C4-2B (cell line): ENCODE measurements around the gene ASIC2.

Experiments
- H3K27ac ChIP-seq: fragments of 450-650 bp; 2 replicates; pipeline ENCODE4 v1.5.1; 2017
- ZFX ChIP-seq: fragments of 450-650 bp; IDR thresholded peaks from 2 replicates; pipeline ENCODE4 v1.6.1; 2017
- TF ChIP-seq, protein P1 (sequence below): fragments of 450-650 bp; conservative IDR thresholded peaks from 2 replicates; pipeline ENCODE4 v1.5.1; 2017; ENCODE audit warnings: mild to moderate bottlenecking

The ASIC2 gene

DNA sequence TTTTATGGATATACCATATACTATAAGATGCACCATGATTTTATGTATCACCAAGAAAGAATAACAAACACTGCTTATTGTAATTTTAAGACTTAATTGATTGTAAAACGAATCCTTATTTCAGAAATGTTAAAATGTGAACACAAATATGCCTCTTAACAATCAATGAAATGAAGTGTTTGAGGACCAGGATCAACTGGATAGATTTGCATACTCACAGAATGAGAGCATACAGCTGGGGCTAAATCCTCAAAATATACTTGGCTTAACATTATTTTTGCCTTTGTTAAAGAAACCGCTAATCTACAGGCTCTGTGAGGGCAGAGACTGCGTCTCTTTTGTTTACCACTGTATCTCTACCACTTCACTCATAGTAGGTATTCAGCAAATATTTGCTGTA is 207.8 kb downstream of the ASIC2 start:
- no peak overlapping the region for H3K27ac ChIP-seq
- TF ChIP-seq, protein P1, sequence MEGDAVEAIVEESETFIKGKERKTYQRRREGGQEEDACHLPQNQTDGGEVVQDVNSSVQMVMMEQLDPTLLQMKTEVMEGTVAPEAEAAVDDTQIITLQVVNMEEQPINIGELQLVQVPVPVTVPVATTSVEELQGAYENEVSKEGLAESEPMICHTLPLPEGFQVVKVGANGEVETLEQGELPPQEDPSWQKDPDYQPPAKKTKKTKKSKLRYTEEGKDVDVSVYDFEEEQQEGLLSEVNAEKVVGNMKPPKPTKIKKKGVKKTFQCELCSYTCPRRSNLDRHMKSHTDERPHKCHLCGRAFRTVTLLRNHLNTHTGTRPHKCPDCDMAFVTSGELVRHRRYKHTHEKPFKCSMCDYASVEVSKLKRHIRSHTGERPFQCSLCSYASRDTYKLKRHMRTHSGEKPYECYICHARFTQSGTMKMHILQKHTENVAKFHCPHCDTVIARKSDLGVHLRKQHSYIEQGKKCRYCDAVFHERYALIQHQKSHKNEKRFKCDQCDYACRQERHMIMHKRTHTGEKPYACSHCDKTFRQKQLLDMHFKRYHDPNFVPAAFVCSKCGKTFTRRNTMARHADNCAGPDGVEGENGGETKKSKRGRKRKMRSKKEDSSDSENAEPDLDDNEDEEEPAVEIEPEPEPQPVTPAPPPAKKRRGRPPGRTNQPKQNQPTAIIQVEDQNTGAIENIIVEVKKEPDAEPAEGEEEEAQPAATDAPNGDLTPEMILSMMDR = no peak
- TF ChIP-seq ZFX = no peak

DNA sequence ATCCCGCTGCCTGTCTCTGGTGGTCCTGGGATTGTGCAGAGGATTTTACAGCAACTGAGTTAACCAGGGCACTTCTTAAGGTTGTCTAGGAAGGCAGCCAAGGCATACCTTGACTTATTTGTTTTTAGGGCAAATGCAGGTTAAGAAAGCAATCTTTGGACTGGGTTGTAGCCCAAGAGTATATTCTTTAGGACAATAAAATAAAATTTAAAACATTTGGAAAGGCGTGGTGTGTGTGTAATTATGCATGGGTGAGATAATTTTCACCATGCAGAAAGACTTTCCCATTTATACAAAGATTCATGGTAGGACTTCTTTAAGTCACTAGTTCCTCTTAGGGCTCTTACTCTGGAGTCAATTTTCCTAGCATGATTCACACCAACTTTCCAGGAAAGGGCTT is 208.3 kb downstream of the ASIC2 start:
- H3K27ac ChIP-seq = no peak overlapping the region
- TF ChIP-seq ZFX = no peak
- TF ChIP-seq, protein P1 = no peak

DNA sequence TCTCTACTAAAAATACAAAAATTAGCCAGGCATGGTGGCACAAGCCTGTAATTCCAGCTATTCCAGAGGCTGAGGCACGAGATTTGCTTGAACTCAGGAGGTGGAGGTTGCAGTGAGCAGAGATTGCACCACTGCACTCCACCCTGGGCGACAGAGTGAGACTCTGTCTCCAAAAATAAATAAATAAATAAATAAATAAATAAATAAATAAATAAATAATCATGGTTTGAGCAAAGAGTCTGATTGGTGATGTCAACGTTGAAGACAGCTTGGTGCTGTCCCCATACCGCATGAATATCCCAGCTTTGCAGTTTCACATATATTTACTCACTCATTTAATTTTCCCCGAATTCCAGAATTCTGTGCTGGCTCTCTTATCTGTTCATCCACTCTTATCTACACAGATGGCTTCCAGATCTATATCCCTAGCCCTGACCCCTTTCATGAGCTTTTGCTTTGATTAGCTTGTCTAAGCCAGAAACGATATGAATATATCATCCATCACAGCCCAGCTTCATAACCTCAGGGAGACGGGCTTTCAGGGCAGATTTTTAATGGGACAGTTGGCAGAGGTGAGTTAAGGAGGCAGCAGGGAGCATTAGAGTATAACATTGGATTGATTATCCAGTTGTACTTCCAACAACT is 210.4 kb downstream of the ASIC2 start:
- no peak overlapping the region for H3K27ac ChIP-seq
- TF ChIP-seq ZFX = no peak
- TF ChIP-seq, protein P1 = no peak

DNA sequence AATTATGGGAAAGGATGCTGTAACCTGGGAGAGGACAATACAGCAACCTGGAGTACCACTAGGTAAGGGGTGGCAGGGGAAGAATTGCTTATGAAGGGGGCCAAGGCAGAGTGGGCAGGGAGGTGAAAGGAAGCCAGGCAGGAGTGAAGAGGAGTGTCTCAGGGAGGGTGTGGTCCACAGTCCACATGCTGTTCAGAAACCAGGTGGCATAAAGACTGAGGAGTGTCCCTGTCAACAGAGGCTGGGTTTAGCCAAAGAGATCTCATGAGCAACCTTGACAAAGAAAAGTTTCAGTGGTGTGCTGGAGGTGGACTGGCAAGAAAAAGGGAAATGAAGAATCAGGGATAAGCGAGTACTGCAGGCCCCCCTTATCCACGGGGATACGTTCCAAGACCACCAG is 213.0 kb downstream of the ASIC2 start:
- TF ChIP-seq, protein P1 = no peak
- TF ChIP-seq ZFX = no peak
- no peak overlapping the region for H3K27ac ChIP-seq

DNA sequence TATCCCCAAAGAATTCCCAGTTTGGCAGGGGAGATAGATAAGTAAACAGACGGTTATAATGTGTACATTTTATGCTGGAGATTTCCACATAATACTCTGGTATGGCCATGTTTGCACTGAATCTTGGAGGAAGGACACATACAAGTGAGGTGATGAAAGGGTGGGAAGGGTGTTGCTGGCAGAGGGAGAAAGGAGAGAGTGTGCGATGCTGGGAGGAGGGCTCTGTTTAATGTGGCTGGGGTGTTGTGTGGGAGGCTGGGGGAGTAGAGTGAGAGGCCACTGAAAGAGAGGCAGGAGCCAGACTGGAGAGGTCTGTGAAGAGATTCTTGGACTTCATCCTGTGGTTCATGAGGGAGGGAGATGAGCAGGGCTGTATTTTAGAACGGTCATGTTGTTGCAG is 213.9 kb downstream of the ASIC2 start:
- H3K27ac ChIP-seq = no peak overlapping the region
- no peak for TF ChIP-seq ZFX
- TF ChIP-seq, protein P1 = no peak

DNA sequence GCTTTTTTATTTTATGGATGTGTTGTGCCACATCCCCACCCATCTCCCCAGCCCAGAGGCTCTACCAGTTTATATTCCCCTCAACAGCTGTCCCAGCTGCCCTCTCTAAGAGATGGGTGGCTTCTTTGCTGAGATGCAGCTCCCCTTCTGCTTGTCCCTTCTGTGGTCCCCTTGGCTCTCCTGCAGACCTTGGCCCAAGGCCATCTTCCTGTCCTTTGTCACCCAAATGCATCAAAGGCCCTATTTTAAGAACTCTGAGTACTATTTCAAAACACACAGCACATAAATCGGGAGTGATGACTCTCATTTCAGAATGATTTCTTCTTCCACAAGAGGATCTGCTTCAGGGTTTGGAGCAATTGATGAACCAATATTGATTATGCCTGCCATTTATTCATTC is 216.1 kb downstream of the ASIC2 start:
- no peak for TF ChIP-seq ZFX
- TF ChIP-seq, protein P1 = no peak
- no peak overlapping the region for H3K27ac ChIP-seq

DNA sequence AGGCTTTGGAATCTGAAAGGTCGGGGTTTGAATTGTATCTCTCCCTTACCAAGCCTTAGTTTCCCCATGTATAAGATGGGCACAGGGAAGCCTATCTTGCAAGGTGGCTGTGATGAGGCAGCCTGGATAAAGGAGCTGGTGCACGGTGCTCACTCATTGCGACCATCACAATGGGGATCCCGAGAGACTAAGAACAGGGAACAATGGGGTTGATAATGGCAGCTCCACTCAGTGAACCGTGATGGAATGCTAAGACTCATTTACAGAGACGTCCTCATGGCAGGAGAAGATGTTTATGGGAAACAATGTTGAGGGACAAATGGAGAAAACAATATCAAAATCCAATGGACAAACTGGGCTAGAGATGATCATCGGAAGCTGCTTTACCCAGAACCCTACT is 219.7 kb downstream of the ASIC2 start:
- no peak for TF ChIP-seq ZFX
- TF ChIP-seq, protein P1 = no peak
- no peak overlapping the region for H3K27ac ChIP-seq
